HepG2 (cell line): ENCODE data around the gene HPS3. TPM values are rescaled to one million over a fixed set of nuclear protein-coding genes. Genes with fewer than 3 reads are reported as not detected.

Source experiments
- CREM ChIP-seq, 2 experiments: sonication (generic) in 1 of 2; formaldehyde crosslinking in 1 of 2; IDR thresholded peaks; 2 replicates each; pipeline versions ENCODE4 v1.4.0 to v1.6.1; 2016 to 2020; ENCODE audit warnings: antibody characterized with exemption in 1 of 2, mild to moderate bottlenecking in 1 of 2, missing genetic modification reagents in 1 of 2
- ESRRA ChIP-seq: sonication (generic); formaldehyde crosslinking; IDR thresholded peaks from 2 replicates; pipeline ENCODE4 v1.5.1; 2020; ENCODE audit warnings: mild to moderate bottlenecking, low read depth, missing genetic modification reagents
- FIP1L1 ChIP-seq: fragments of 200-400 bp; formaldehyde crosslinking; IDR thresholded peaks from 2 replicates; pipeline ENCODE4 v1.6.1; 2018; ENCODE audit warnings: low read depth, mild to moderate bottlenecking, low read length, moderate library complexity, borderline replicate concordance; ENCODE audit not compliant: insufficient read depth
- FOXK1 ChIP-seq: sonication (generic); formaldehyde crosslinking; IDR thresholded peaks from 2 replicates; pipeline ENCODE4 v1.4.0; 2020; ENCODE audit warnings: low read depth, missing genetic modification reagents, borderline replicate concordance
- GATAD2A ChIP-seq: IDR thresholded peaks from 2 replicates; pipeline ENCODE4 v1.6.1; 2016
- GFI1 ChIP-seq: sonication (generic); formaldehyde crosslinking; IDR thresholded peaks from 2 replicates; pipeline ENCODE4 v1.5.0; 2020; ENCODE audit warnings: missing genetic modification reagents, mild to moderate bottlenecking, borderline replicate concordance
- HMG20A ChIP-seq: IDR thresholded peaks from 2 replicates; pipeline ENCODE4 v1.6.1; 2016; ENCODE audit warnings: borderline replicate concordance
- HNF4A ChIP-seq: sonication (generic); formaldehyde crosslinking; IDR thresholded peaks from 2 replicates; pipeline ENCODE4 v1.4.0; 2020; ENCODE audit warnings: missing genetic modification reagents
- JUNB ChIP-seq: sonication (generic); formaldehyde crosslinking; IDR thresholded peaks from 2 replicates; pipeline ENCODE4 v1.8.0; 2022; ENCODE audit warnings: missing genetic modification reagents, mild to moderate bottlenecking, borderline replicate concordance
- MAFG ChIP-seq: sonication (generic); formaldehyde crosslinking; IDR thresholded peaks from 2 replicates; pipeline ENCODE4 v1.5.1; 2020; ENCODE audit warnings: mild to moderate bottlenecking, missing genetic modification reagents
- SIX1 ChIP-seq: sonication (generic); formaldehyde crosslinking; IDR thresholded peaks from 2 replicates; pipeline ENCODE4 v1.4.0; 2020; ENCODE audit warnings: missing genetic modification reagents, borderline replicate concordance
- SMAD3 ChIP-seq: sonication (generic); formaldehyde crosslinking; IDR thresholded peaks from 2 replicates; pipeline ENCODE4 v1.4.0; 2020; ENCODE audit warnings: missing genetic modification reagents
- SOX13 ChIP-seq, 3 experiments: fragments of 450-650 bp in 1 of 3; sonication (generic) in 1 of 3; formaldehyde crosslinking in 1 of 3; IDR thresholded peaks in 2 of 3; conservative IDR thresholded peaks in 1 of 3; 2 replicates each; pipeline versions ENCODE4 v1.5.0 to v1.6.1; 2016 to 2020; ENCODE audit warnings: antibody characterized with exemption in 1 of 3, mild to moderate bottlenecking in 1 of 3, missing compliant biosample characterization in 1 of 3, missing genetic modification reagents in 1 of 3, moderate library complexity in 1 of 3
- ZNF101 ChIP-seq: sonication (generic); formaldehyde crosslinking; IDR thresholded peaks from 2 replicates; pipeline ENCODE4 v1.4.0; 2020; ENCODE audit warnings: mild to moderate bottlenecking, low read depth, missing genetic modification reagents, borderline replicate concordance
- ZNF274 ChIP-seq: sonication (generic); formaldehyde crosslinking; IDR thresholded peaks from 2 replicates; pipeline ENCODE4 v1.5.1; 2020; ENCODE audit warnings: mild to moderate bottlenecking, missing genetic modification reagents
- ZSCAN22 ChIP-seq: sonication (generic); formaldehyde crosslinking; IDR thresholded peaks from 2 replicates; pipeline ENCODE4 v1.4.0; 2020; ENCODE audit warnings: mild to moderate bottlenecking, missing genetic modification reagents
- ZZZ3 ChIP-seq: sonication (generic); formaldehyde crosslinking; IDR thresholded peaks from 2 replicates; pipeline ENCODE4 v1.4.0; 2020; ENCODE audit warnings: missing genetic modification reagents, mild to moderate bottlenecking, borderline replicate concordance
- polyA plus RNA-seq, 8 experiments: library from polyadenylated mRNA; depleted of rRNA in 3 of 8; stranded (reverse) in 7 of 8; unstranded in 1 of 8; fragments of >200 nt; fragmentation: Illumina TruSeq in 4 of 8; extraction: Trizol in 4 of 8; gene quantifications; 2 replicates each; pipeline versions ENCODE4 v1.2.1 to v1.2.3, GENCODE V29; 2011 to 2016; ENCODE audit warnings: low read depth in 4 of 8, missing spikeins in 1 of 8, mixed read lengths in 1 of 8; ENCODE audit not compliant: insufficient read depth in 1 of 8
- total RNA-seq, 5 experiments: library from RNA; depleted of rRNA; stranded (reverse); fragments of >200 nt; fragmentation: Illumina TruSeq; extraction: Trizol; gene quantifications; 2 replicates each; pipeline ENCODE4 v1.2.3, GENCODE V29; 2016; ENCODE audit warnings: low read depth in 1 of 5
- TF ChIP-seq, protein P1 (sequence below): sonication (generic); formaldehyde crosslinking; IDR thresholded peaks from 2 replicates; pipeline ENCODE4 v1.4.0; 2020; ENCODE audit warnings: missing genetic modification reagents
- TF ChIP-seq, protein P2 (sequence below): sonication (generic); formaldehyde crosslinking; IDR thresholded peaks from 2 replicates; pipeline ENCODE4 v1.8.0; 2022; ENCODE audit warnings: missing genetic modification reagents, low read depth, mild to moderate bottlenecking, borderline replicate concordance
- TF ChIP-seq, protein P3 (sequence below): sonication (generic); formaldehyde crosslinking; conservative IDR thresholded peaks from 2 replicates; pipeline ENCODE4 v1.4.0; 2020; ENCODE audit warnings: mild to moderate bottlenecking, missing genetic modification reagents, moderate library complexity
- TF ChIP-seq, protein P4 (sequence below): sonication (generic); formaldehyde crosslinking; IDR thresholded peaks from 2 replicates; pipeline ENCODE4 v1.8.1; 2022; ENCODE audit warnings: mild to moderate bottlenecking, missing genetic modification reagents

The HPS3 gene
- total and polyA plus RNA-seq, 2 of the 13 experiments (the other 11 are each of a cell fraction or from before 2014, with no cell fraction given), result 9.5 to 18.9 TPM

DNA sequence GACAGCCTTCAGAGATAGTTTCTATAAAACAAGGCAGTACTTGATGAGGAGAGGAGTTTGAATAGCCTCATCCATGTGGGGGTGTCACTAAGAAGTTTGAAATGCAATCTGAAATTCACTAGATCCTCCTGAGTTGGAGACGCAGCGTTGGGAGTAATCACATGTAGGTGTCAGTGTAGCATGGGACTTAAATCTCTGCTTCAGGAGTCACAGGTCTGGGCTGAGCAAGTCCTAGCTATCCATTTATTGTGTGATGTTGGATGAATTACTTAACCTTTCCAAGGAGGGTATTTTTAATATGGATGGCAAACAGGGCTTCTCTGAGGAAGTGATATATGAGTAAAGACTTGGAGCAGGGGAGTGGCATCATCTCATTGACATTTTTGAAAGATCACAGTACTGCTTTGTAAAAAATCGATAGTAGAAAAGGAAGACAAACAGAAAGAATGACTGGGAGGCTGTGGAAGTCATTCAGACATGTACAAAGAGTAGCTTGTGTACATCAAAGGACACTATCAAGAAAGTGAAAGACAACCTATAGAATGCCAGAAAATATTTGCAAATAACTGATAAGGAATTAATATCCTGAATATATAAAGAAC is 75.1 kb downstream of the HPS3 start (continued):
- TF ChIP-seq ZNF101 (CRISPR knock-in tag) (no peak), GFI1 (CRISPR knock-in tag) (peak; percentile 60; the same call in 1 of the 2 replicates), GATAD2A (CRISPR knock-in tag) (peak; percentile 91), MAFG (CRISPR knock-in tag) (no peak), SOX13 (IDR thresholded peaks at IDR 0.05) (no peak), SOX13 (CRISPR knock-in tag; conservative IDR thresholded peaks at IDR 0.05 in 1 of 2, IDR thresholded peaks at IDR 0.05 in 1 of 2) (peak in 1 of 2 experiments; percentile 72; a peak in 2 of 4 replicates), ZSCAN22 (CRISPR knock-in tag) (no peak), FIP1L1 (no peak), HMG20A (peak; percentile 60; the same call in 1 of the 2 replicates), SMAD3 (CRISPR knock-in tag) (0 out of 2 replicates have a peak, but pooled peaks have one; percentile 56), ESRRA (no peak), JUNB (CRISPR knock-in tag) (peak; percentile 56; the same call in 1 of the 2 replicates), ZZZ3 (CRISPR knock-in tag) (no peak), CREM (IDR thresholded peaks at IDR 0.05) (peak; percentile 78; the same call in 1 of the 2 replicates), CREM (CRISPR knock-in tag; IDR thresholded peaks at IDR 0.05) (no peak), FOXK1 (CRISPR knock-in tag) (peak; percentile 10; the same call in 1 of the 2 replicates), ZNF274 (CRISPR knock-in tag) (no peak), HNF4A (CRISPR knock-in tag) (peak; percentile 59), SIX1 (CRISPR knock-in tag) (peak; percentile 92)
- TF ChIP-seq, protein P1, sequence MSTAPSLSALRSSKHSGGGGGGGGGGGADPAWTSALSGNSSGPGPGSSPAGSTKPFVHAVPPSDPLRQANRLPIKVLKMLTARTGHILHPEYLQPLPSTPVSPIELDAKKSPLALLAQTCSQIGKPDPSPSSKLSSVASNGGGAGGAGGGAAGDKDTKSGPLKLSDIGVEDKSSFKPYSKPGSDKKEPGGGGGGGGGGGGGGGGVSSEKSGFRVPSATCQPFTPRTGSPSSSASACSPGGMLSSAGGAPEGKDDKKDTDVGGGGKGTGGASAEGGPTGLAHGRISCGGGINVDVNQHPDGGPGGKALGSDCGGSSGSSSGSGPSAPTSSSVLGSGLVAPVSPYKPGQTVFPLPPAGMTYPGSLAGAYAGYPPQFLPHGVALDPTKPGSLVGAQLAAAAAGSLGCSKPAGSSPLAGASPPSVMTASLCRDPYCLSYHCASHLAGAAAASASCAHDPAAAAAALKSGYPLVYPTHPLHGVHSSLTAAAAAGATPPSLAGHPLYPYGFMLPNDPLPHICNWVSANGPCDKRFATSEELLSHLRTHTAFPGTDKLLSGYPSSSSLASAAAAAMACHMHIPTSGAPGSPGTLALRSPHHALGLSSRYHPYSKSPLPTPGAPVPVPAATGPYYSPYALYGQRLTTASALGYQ, result peak; percentile 30; the same call in 1 of the 2 replicates
- TF ChIP-seq, protein P2, sequence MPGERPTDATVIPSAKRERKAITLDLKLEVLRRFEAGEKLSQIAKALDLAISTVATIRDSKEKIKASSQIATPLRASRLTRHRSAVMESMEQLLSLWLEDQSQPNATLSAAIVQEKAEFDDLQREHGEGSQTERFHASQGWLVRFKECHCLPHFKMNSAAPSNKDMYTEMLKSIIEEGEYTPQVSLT (CRISPR knock-in tag), result no peak
- TF ChIP-seq, protein P3, sequence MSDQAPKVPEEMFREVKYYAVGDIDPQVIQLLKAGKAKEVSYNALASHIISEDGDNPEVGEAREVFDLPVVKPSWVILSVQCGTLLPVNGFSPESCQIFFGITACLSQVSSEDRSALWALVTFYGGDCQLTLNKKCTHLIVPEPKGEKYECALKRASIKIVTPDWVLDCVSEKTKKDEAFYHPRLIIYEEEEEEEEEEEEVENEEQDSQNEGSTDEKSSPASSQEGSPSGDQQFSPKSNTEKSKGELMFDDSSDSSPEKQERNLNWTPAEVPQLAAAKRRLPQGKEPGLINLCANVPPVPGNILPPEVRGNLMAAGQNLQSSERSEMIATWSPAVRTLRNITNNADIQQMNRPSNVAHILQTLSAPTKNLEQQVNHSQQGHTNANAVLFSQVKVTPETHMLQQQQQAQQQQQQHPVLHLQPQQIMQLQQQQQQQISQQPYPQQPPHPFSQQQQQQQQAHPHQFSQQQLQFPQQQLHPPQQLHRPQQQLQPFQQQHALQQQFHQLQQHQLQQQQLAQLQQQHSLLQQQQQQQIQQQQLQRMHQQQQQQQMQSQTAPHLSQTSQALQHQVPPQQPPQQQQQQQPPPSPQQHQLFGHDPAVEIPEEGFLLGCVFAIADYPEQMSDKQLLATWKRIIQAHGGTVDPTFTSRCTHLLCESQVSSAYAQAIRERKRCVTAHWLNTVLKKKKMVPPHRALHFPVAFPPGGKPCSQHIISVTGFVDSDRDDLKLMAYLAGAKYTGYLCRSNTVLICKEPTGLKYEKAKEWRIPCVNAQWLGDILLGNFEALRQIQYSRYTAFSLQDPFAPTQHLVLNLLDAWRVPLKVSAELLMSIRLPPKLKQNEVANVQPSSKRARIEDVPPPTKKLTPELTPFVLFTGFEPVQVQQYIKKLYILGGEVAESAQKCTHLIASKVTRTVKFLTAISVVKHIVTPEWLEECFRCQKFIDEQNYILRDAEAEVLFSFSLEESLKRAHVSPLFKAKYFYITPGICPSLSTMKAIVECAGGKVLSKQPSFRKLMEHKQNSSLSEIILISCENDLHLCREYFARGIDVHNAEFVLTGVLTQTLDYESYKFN (CRISPR knock-in tag), result peak; percentile 68
- TF ChIP-seq, protein P4, sequence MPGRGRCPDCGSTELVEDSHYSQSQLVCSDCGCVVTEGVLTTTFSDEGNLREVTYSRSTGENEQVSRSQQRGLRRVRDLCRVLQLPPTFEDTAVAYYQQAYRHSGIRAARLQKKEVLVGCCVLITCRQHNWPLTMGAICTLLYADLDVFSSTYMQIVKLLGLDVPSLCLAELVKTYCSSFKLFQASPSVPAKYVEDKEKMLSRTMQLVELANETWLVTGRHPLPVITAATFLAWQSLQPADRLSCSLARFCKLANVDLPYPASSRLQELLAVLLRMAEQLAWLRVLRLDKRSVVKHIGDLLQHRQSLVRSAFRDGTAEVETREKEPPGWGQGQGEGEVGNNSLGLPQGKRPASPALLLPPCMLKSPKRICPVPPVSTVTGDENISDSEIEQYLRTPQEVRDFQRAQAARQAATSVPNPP (CRISPR knock-in tag), result no peak
